Lower leg skin (tissue), 4 donors: ENCODE measurements around the gene CMPK1. TPM values are rescaled to one million over a fixed set of nuclear protein-coding genes. Genes with fewer than 3 reads are reported as not detected.
"Not testable (repeated sequence)": the region's sequence is repeated elsewhere in the genome, so short reads cannot be mapped to it uniquely, and the experiment has no call there.

ENCODE experiments used
- DNase-seq, 2 donors: peaks; one replicate each; pipeline ENCODE4 v3.0.0-alpha.2; 2019; ENCODE audit warnings: low spot score in 2 of 2
- H3K4me3 ChIP-seq: fragments of 200-600 bp; sonication (generic); 2 replicates; pipeline ENCODE4 v1.5.1; 2017; ENCODE audit warnings: mild to moderate bottlenecking, low read depth; ENCODE audit not compliant: poor library complexity, severe bottlenecking
- POLR2A ChIP-seq, 2 donors: fragments of 450-650 bp; IDR thresholded peaks; one replicate each; pipeline ENCODE4 v1.6.1; 2016 to 2017; ENCODE audit warnings: antibody characterized with exemption in 2 of 2, mild to moderate bottlenecking in 1 of 2, moderate library complexity in 1 of 2
- WGBS, 2 donors: methylation state at CpG; one replicate each; pipeline ENCODE4 v1.1.5; 2018; 5-methylcytosine and 5-hydroxymethylcytosine counted together
- intact Hi-C: fragments of 100-400 bp; cut with DNase I; formaldehyde crosslinking; loops from one replicate; pipeline ENCODE4 v1.15.0; 2023; ENCODE audit warnings: low total_unique reads
- total RNA-seq, 4 donors: library from RNA; depleted of rRNA; stranded (reverse); fragments of >200 nt; gene quantifications; one replicate each; pipeline ENCODE4 v1.1.0, GENCODE V29; 2016
- TF ChIP-seq, protein P1 (sequence below), 3 donors: fragments of 450-650 bp; IDR thresholded peaks; one replicate each; pipeline ENCODE4 v1.5.1; 2016; ENCODE audit warnings: antibody characterized with exemption in 3 of 3, mild to moderate bottlenecking in 3 of 3, moderate library complexity in 2 of 3

The CMPK1 gene
- total RNA-seq, 4 donors from 2014 or later, result 52.6 to 97.9 (median 73.5) TPM

- DNase-seq, result peak; percentile 98 to 100
- TF ChIP-seq, protein P1, sequence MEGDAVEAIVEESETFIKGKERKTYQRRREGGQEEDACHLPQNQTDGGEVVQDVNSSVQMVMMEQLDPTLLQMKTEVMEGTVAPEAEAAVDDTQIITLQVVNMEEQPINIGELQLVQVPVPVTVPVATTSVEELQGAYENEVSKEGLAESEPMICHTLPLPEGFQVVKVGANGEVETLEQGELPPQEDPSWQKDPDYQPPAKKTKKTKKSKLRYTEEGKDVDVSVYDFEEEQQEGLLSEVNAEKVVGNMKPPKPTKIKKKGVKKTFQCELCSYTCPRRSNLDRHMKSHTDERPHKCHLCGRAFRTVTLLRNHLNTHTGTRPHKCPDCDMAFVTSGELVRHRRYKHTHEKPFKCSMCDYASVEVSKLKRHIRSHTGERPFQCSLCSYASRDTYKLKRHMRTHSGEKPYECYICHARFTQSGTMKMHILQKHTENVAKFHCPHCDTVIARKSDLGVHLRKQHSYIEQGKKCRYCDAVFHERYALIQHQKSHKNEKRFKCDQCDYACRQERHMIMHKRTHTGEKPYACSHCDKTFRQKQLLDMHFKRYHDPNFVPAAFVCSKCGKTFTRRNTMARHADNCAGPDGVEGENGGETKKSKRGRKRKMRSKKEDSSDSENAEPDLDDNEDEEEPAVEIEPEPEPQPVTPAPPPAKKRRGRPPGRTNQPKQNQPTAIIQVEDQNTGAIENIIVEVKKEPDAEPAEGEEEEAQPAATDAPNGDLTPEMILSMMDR (IDR thresholded peaks at IDR 0.05), result no peak
- TF ChIP-seq POLR2A (IDR thresholded peaks at IDR 0.05), result peak in 1 of 2 donors; percentile 8
- WGBS, 2 donors, result 0 to 1% methylated on average over 27 to 52 of the region's 54 CpGs
- peak within 1 kb of the TSS; percentile 63 for H3K4me3 ChIP-seq
- intact Hi-C loops, result no loop called here
These were observed 19.5 kb upstream of the CMPK1 start, which contains the start of gene STIL for GRCh38 chr1:47313915-47314664. STIL (minus strand) TSS chr1:47314147; CDS start chr1:47310319, 3,828 bp downstream.

DNA sequence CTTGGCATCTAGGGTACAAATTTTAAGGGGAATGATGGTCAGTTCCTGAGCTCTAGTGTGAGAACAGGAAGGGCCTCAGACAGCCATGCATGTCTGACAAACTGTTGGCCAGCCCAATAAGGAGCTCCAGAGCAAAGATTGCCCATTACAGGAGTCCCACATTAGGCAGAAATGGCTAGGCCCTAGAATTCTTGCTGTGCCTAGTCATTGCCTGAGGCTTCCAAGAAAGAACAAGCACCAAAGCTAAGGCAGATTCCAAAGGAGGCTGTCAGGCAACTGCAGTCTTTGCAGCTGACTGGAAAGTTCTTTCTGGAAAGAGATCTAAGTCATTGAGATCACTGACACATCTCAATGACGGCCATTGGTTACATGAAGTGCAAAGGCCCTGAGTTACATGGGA, 15.7 kb upstream of the CMPK1 start:
- intact Hi-C loops, result no loop called here
- TF ChIP-seq POLR2A (IDR thresholded peaks at IDR 0.05), result no peak
- TF ChIP-seq, protein P1 (IDR thresholded peaks at IDR 0.05), result no peak
- 54 to 56% methylated on average over 1 of the region's 1 CpG for WGBS, 2 donors
- DNase-seq, result no peak
- H3K4me3 ChIP-seq, result no peak overlapping the region

- H3K4me3 ChIP-seq, DNase-seq, intact Hi-C loops: not testable (repeated sequence)
- 93 to 94% methylated on average over 14 of the region's 14 CpGs for WGBS, 2 donors
These were observed 13.6 kb upstream of the CMPK1 start for GRCh38 chr1:47319968-47320367.

DNA sequence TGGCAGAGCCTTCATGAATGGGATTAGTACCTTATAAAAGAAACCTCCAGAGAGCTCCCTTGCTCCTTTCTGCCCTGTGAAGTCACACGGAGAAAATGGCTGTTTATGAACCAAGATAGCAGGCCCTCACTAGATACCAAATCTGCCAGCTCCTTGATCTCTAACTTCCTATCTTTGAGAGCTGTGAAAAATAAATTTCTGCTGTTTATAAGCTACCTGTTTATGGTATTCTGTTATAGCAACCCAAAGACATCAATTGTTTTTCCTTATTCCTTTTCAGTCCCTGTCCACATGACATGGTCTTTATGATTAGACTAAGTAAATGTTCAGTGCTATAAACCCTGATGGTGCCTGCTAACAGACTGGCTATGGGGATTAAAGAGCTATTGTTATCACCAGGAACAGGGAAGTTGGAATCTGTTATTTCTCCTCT, 10.0 kb upstream of the CMPK1 start:
- intact Hi-C loops, result no loop called here
- H3K4me3 ChIP-seq, result no peak overlapping the region
- 20 to 31% methylated on average over 1 of the region's 1 CpG for WGBS, 2 donors
- no peak for DNase-seq
- TF ChIP-seq, protein P1 (IDR thresholded peaks at IDR 0.05), result no peak
- no peak for TF ChIP-seq POLR2A (IDR thresholded peaks at IDR 0.05)

- TF ChIP-seq, protein P1 (IDR thresholded peaks at IDR 0.05), result no peak
- TF ChIP-seq POLR2A (IDR thresholded peaks at IDR 0.05), result no peak
- WGBS, 2 donors, result 83 to 94% methylated on average over 3 of the region's 3 CpGs
- H3K4me3 ChIP-seq, result no peak overlapping the region
- intact Hi-C loops, result no loop called here
- no peak for DNase-seq
These were observed 8.9 kb upstream of the CMPK1 start for GRCh38 chr1:47324682-47325081.

- WGBS, 2 donors, result 65 to 89% methylated on average over 2 of the region's 2 CpGs
These were observed 8.1 kb upstream of the CMPK1 start for GRCh38 chr1:47325528-47325927.

More at GRCh38 chr1:47325528-47325927, 8.1 kb upstream of the CMPK1 start:
- no peak overlapping the region for H3K4me3 ChIP-seq
- no peak for DNase-seq
- no peak for TF ChIP-seq POLR2A (IDR thresholded peaks at IDR 0.05)
- TF ChIP-seq, protein P1 (IDR thresholded peaks at IDR 0.05), result no peak
- intact Hi-C loops, result no loop called here
